BLaER1 treated with 17β-estradiol and CSF1 and Interleukin-3, amounts not matched to agents 10 nM and 100 nM (cell line): Measurements from ENCODE around the gene SLC47A1.

ENCODE experiments used
- H3K27ac ChIP-seq, 11 experiments: shearing (Covaris generic); formaldehyde crosslinking; 2 replicates each; pipeline ENCODE4 v1.8.1; 2022
- H3K27me3 ChIP-seq, 11 experiments: shearing (Covaris generic); formaldehyde crosslinking; 2 replicates each; pipeline ENCODE4 v1.8.1; 2022
- H3K36me3 ChIP-seq, 11 experiments: shearing (Covaris generic); formaldehyde crosslinking; 2 replicates each; pipeline ENCODE4 v1.8.1; 2022
- H3K4me1 ChIP-seq, 10 experiments: shearing (Covaris generic); formaldehyde crosslinking; 2 replicates each; pipeline ENCODE4 v1.8.1; 2022
- H3K4me2 ChIP-seq, 11 experiments: shearing (Covaris generic); formaldehyde crosslinking; 2 replicates each; pipeline ENCODE4 v1.8.1; 2022
- H3K4me3 ChIP-seq, 10 experiments: shearing (Covaris generic); formaldehyde crosslinking; 2 replicates each; pipeline ENCODE4 v1.8.1; 2022
- H3K9ac ChIP-seq, 11 experiments: shearing (Covaris generic); formaldehyde crosslinking; 2 replicates each; pipeline ENCODE4 v1.8.1; 2022
- H3K9me3 ChIP-seq, 11 experiments: shearing (Covaris generic); formaldehyde crosslinking; replicated peaks in 1 of 11; 2 replicates each; pipeline ENCODE4 v1.8.1; 2022
- H4K20me1 ChIP-seq, 11 experiments: shearing (Covaris generic); formaldehyde crosslinking; 2 replicates each; pipeline ENCODE4 v1.8.1; 2022
- Cebpa-rat ChIP-seq, 11 experiments: shearing (Covaris generic); IDR thresholded peaks; 2 replicates each; pipeline ENCODE4 v1.8.1; 2022

SLC47A1 gene

DNA sequence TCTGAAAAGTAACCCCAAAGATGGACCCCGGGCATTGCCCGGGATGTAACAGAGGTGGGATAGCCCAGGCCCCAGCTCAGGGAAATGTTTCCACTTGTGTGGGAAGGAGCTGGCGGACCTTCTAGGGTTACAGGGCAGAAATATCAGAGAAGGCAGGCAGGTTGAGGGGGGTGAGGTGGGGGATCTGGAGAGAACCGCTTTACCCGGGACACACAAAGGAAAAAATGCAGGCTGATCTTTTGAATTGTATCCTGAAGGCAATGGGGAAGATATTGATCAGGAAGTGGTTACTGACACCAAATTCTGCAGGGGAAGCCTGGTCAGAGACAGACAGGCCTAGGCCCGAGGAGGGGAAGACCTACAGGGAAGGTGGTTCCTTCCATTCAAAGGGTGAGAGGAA, 3.5 kb downstream of the SLC47A1 start:
- Histone ChIP-seq H3K4me1 (peaks cover 12 to 47% (median 31%) of the 10 kb centered on the region in 10 experiments), H4K20me1 (peaks cover 0 to 35% (median 12%) of the 10 kb centered on the region in 11 experiments; a peak in 13 of 22 replicates)

DNA sequence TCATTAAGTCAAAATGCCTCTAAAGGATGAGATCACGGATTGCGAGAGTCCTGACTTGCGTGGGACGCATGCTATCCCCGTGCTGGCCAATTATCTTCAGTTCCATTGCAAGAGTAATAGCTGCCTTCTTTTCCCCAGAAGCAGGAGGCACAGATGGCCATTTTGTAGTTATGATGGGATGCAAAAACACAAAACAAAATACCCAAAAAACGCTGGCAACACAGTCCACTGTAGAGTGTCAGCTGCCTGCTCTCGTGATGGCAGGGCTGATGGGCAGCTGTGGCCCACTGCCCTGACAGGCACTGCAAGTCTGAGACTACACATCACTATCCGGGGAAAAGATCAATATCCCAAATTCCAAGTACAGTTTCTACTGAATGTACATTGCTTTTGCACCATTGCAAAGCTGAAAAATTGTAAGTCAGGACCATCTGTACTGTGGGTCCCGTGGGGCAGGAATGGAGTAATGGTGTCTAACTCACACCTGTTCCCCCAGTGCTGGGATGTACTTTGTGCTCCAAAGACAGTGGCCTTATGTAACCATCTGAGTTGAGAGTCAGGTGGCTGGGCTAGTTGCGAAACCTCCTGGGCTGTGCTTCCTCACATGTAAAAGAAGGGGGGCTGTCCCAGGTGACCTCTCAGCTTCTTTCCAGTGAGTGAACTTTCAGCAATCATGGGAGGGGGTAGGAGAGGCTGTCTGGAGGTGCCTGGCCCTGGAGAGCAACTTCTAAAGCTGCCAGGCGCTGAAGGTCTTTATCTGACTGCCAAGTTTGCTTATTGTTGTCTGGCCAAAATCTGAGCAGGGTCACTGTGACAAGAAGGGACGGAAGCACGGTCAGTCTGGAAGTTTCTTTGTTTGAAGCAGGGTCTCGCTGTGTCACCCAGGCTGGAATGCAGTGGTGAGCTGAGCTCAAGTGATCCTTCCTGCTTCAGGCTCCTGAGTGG, 4.7 kb downstream of the SLC47A1 start:
- H3K4me2 ChIP-seq, result peak overlapping the region in 10 of 11 experiments; percentile 9 to 76 (median 59); a peak in 16 of 22 replicates
- peak overlapping the region in 1 of 11 experiments; percentile 35; a peak in 1 of 22 replicates for H3K27ac ChIP-seq

More for the DNA sequence above, 3.5 kb downstream of the SLC47A1 start:
- TF ChIP-seq Cebpa-rat (IDR thresholded peaks at IDR 0.05), result no peak
- Histone ChIP-seq H3K27ac (no peak overlapping the region), H3K36me3 (no peaks in the 10 kb centered on the region), H3K9ac (no peak overlapping the region), H3K27me3 (peaks cover 47 to 57% (median 51%) of the 10 kb centered on the region in 11 experiments), H3K4me3 (no peak overlapping the region), H3K9me3 (no peaks in the 10 kb centered on the region), H3K4me2 (no peak overlapping the region)

GRCh38 chr17:19539040-19539399, 5.4 kb downstream of the SLC47A1 start:
- Histone ChIP-seq H3K9me3 (no peaks in the 10 kb centered on the region), H4K20me1 (peaks cover 0 to 16% (median 4%) of the 10 kb centered on the region in 11 experiments; a peak in 12 of 22 replicates), H3K27ac (peak overlapping the region in 1 of 11 experiments; percentile 25; a peak in 1 of 22 replicates), H3K36me3 (no peaks in the 10 kb centered on the region), H3K9ac (no peak overlapping the region; a peak in 1 of 22 replicates), H3K4me3 (no peak overlapping the region), H3K27me3 (peaks cover 28 to 38% (median 32%) of the 10 kb centered on the region in 11 experiments), H3K4me2 (peak overlapping the region in 7 of 11 experiments; percentile 17 to 76 (median 60); a peak in 14 of 22 replicates), H3K4me1 (peaks cover 6 to 37% (median 23%) of the 10 kb centered on the region in 10 experiments)
- TF ChIP-seq Cebpa-rat (IDR thresholded peaks at IDR 0.05), result no peak

More for the DNA sequence above, 4.7 kb downstream of the SLC47A1 start:
- no peaks in the 10 kb centered on the region for H3K36me3 ChIP-seq
- peaks cover 34 to 45% (median 38%) of the 10 kb centered on the region in 11 experiments for H3K27me3 ChIP-seq
- no peaks in the 10 kb centered on the region for H3K9me3 ChIP-seq
- H3K4me1 ChIP-seq, result peaks cover 10 to 44% (median 29%) of the 10 kb centered on the region in 10 experiments
- TF ChIP-seq Cebpa-rat (IDR thresholded peaks at IDR 0.05), result 0 out of 22 replicates have a peak, but pooled peaks of 2 of the 11 experiments have one; percentile 13 to 29
- no peak overlapping the region for H3K9ac ChIP-seq
- H3K4me3 ChIP-seq, result no peak overlapping the region
- H4K20me1 ChIP-seq, result peaks cover 0 to 22% (median 8%) of the 10 kb centered on the region in 11 experiments; a peak in 13 of 22 replicates

DNA sequence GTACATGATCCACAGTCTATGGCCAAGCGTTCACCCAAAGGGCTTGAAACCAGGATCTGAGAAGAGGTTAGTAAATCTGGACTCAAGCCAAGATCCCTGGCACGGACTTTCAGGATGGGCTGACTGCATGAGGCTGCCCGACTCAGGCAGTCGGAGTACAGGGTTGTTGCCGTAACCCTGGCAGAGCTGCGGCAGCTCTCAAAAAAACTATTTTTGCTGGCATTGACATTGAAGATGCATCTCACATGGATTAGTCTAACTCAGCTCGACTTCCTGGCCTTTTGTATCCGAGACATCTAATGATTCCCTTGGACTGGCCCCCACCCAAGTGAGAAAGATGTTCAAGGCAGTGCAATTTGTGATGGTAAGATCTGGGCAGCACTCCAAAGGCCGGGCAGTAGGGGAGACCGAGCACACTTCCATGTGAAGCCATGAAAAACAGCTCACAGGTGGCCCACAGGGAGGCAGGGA, 6.2 kb downstream of the SLC47A1 start:
- peaks cover 11 to 29% (median 14%) of the 10 kb centered on the region in 10 experiments for H3K4me1 ChIP-seq
- no peak overlapping the region for H3K27ac ChIP-seq
- no peaks in the 10 kb centered on the region for H3K9me3 ChIP-seq
- H3K9ac ChIP-seq, result no peak overlapping the region
- peaks cover 19 to 30% (median 23%) of the 10 kb centered on the region in 11 experiments for H3K27me3 ChIP-seq
- no peak overlapping the region for H3K4me3 ChIP-seq
- no peak overlapping the region for H3K4me2 ChIP-seq
- H4K20me1 ChIP-seq, result peaks cover 0 to 10% (median 0%) of the 10 kb centered on the region in 11 experiments; a peak in 5 of 22 replicates
- TF ChIP-seq Cebpa-rat (IDR thresholded peaks at IDR 0.05), result no peak
- H3K36me3 ChIP-seq, result no peaks in the 10 kb centered on the region

DNA sequence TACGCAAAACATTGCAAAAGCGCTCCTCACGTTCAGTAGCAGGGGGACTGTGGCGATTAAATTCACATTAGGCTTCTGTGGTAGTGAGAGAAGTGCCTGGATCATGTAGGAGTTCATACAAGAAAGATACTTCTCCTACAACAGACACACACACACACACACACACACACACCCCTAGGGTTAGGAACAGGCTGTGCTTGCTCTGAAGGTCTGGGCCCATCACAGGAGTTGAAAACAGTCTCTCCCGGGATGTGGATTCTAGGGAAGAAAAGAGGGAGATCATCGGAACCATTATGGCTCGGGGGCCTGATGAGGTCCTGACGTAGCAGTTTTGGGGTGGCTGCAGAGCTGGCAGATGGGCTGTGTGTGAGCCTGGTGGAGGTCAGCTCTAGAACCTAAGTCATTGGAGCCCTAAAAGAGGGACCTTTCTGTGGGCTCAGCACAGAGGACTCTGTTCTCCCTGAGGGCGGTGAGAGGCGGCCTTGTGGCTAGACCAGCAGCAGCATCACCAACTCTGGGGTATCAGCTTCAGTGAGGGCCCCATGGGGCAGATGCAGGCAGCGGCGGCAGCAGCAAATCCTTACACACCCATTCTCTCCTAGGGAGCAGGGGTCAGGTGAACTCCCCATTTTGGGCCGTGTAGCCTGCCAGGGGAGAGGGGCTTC, 7.2 kb downstream of the SLC47A1 start:
- Histone ChIP-seq H3K4me1 (peaks cover 13 to 21% (median 17%) of the 10 kb centered on the region in 10 experiments; a peak in 19 of 20 replicates), H3K4me2 (no peak overlapping the region), H3K36me3 (no peaks in the 10 kb centered on the region), H4K20me1 (peaks cover 0 to 10% (median 0%) of the 10 kb centered on the region in 11 experiments; a peak in 2 of 22 replicates), H3K9me3 (no peaks in the 10 kb centered on the region), H3K27me3 (peaks cover 10 to 20% (median 14%) of the 10 kb centered on the region in 11 experiments), H3K27ac (no peak overlapping the region), H3K4me3 (no peak overlapping the region), H3K9ac (no peak overlapping the region)
- no peak for TF ChIP-seq Cebpa-rat (IDR thresholded peaks at IDR 0.05)

- Histone ChIP-seq H3K4me3 (no peak overlapping the region), H3K9ac (no peak overlapping the region), H3K36me3 (no peaks in the 10 kb centered on the region), H3K4me2 (no peak overlapping the region), H3K9me3 (no peaks in the 10 kb centered on the region), H3K4me1 (peaks cover 13 to 27% (median 16%) of the 10 kb centered on the region in 10 experiments), H3K27ac (no peak overlapping the region), H3K27me3 (peaks cover 4 to 14% (median 8%) of the 10 kb centered on the region in 11 experiments; a peak in 19 of 22 replicates), H4K20me1 (peaks cover 0 to 10% (median 0%) of the 10 kb centered on the region in 11 experiments; a peak in 2 of 22 replicates)
- TF ChIP-seq Cebpa-rat (IDR thresholded peaks at IDR 0.05), result no peak
Observed at GRCh38 chr17:19541445-19541844, 7.8 kb downstream of the SLC47A1 start.

DNA sequence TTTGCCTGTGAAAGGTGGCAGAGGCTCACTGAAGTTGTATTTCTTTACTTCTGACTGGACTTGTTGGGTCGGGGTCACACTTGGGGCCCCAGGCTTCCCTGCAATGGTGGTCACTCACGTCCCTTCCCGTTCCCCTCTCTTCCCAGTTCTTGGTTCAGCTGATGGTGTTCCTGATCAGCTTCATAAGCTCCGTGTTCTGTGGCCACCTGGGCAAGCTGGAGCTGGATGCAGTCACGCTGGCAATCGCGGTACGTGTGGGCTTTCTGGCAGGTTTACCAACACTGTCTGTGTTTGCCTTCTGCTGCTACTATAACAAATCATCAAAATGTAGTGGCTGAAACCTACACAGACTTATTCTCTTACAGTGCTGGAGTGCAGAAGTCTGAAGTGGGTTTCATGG, 8.6 kb downstream of the SLC47A1 start:
- Histone ChIP-seq H4K20me1 (peaks cover 0 to 3% (median 0%) of the 10 kb centered on the region in 11 experiments; a peak in 1 of 22 replicates), H3K36me3 (no peaks in the 10 kb centered on the region), H3K9ac (no peak overlapping the region), H3K9me3 (no peaks in the 10 kb centered on the region), H3K27me3 (peaks cover 0 to 6% (median 0%) of the 10 kb centered on the region in 11 experiments; a peak in 4 of 22 replicates), H3K4me2 (no peak overlapping the region), H3K4me1 (peaks cover 13 to 35% (median 19%) of the 10 kb centered on the region in 10 experiments), H3K4me3 (no peak overlapping the region), H3K27ac (no peak overlapping the region)
- no peak for TF ChIP-seq Cebpa-rat (IDR thresholded peaks at IDR 0.05)

DNA sequence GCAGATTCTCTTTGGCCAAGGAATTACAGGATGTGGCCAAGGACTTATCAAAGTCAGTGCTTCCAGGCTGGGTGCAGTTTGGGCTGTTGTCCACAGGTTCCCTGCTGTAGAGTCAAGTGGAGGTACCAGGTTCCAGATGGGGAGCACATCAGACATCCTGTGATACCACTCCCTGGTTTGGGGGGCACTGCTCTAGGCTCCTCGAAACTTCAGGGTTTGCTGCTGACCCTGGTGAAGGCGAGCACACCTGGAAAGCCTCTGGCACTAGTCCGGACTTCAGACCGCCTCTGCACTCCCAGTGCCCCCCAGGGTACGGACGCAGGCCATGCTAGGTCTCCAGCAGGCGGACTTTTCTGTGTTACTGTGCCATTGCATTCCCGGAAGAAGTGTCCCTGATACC, 10.7 kb downstream of the SLC47A1 start:
- no peak for TF ChIP-seq Cebpa-rat (IDR thresholded peaks at IDR 0.05)
- H3K4me1 ChIP-seq, result peaks cover 0 to 35% (median 4%) of the 10 kb centered on the region in 10 experiments; a peak in 11 of 20 replicates
- peak overlapping the region in 1 of 11 experiments; percentile 20; a peak in 1 of 22 replicates for H3K27ac ChIP-seq
- no peak overlapping the region for H3K9ac ChIP-seq
- no peaks in the 10 kb centered on the region; a peak in 1 of 22 replicates for H4K20me1 ChIP-seq
- H3K36me3 ChIP-seq, result no peaks in the 10 kb centered on the region
- H3K27me3 ChIP-seq, result no peaks in the 10 kb centered on the region
- H3K4me3 ChIP-seq, result no peak overlapping the region
- H3K9me3 ChIP-seq, result no peaks in the 10 kb centered on the region
- H3K4me2 ChIP-seq, result peak overlapping the region in 2 of 11 experiments; percentile 43 to 81; a peak in 4 of 22 replicates
